GM23338 (cell line): ENCODE data around the gene SNTB2. TPM values are rescaled to one million over a fixed set of nuclear protein-coding genes. Genes with fewer than 3 reads are reported as not detected.

Experiments
- ATAC-seq: fragments of 200-7000 bp; cut with Tn5 transposase; 3 replicates; pipeline ENCODE4 v1.9.1; 2020
- DNase-seq: peaks from one replicate; pipeline ENCODE4 v3.0.0-alpha.2; 2015; ENCODE audit warnings: low spot score
- H2AFZ ChIP-seq: fragments of 200-600 bp; sonication (generic); 2 replicates; pipeline ENCODE4 v1.8.0; 2016; ENCODE audit warnings: antibody characterized with exemption, mild to moderate bottlenecking, moderate library complexity
- H3F3A ChIP-seq: fragments of 200-600 bp; sonication (generic); replicated peaks from 2 replicates; pipeline ENCODE4 v1.8.0; 2017; ENCODE audit warnings: antibody characterized with exemption, mixed run types, low read depth
- H3K27ac ChIP-seq: fragments of 200-600 bp; sonication (generic); 2 replicates; pipeline ENCODE4 v1.6.1; 2016; ENCODE audit warnings: low read depth
- H3K27me3 ChIP-seq: fragments of 200-600 bp; sonication (generic); 2 replicates; pipeline ENCODE4 v1.8.0; 2016; ENCODE audit warnings: mild to moderate bottlenecking, mixed run types, moderate library complexity; ENCODE audit not compliant: insufficient read depth
- H3K36me3 ChIP-seq: fragments of 200-600 bp; sonication (generic); 2 replicates; pipeline ENCODE4 v1.8.0; 2016; ENCODE audit warnings: mild to moderate bottlenecking; ENCODE audit not compliant: insufficient read depth
- H3K4me1 ChIP-seq: fragments of 200-600 bp; sonication (generic); 2 replicates; pipeline ENCODE4 v1.8.0; 2016; ENCODE audit warnings: mild to moderate bottlenecking, moderate library complexity; ENCODE audit not compliant: insufficient read depth
- H3K4me2 ChIP-seq: fragments of 200-600 bp; sonication (generic); 2 replicates; pipeline ENCODE4 v1.7.1; 2017; ENCODE audit warnings: mixed run types
- H3K4me3 ChIP-seq: fragments of 200-600 bp; sonication (generic); 2 replicates; pipeline ENCODE4 v1.6.1; 2016; ENCODE audit warnings: mixed run types
- H3K79me2 ChIP-seq: fragments of 200-600 bp; sonication (generic); replicated peaks from 2 replicates; pipeline ENCODE4 v1.8.0; 2017; ENCODE audit warnings: mild to moderate bottlenecking; ENCODE audit not compliant: insufficient read depth
- H3K9me2 ChIP-seq: fragments of 200-600 bp; sonication (generic); 2 replicates; pipeline ENCODE4 v1.8.0; 2017; ENCODE audit not compliant: insufficient read depth
- H4K20me1 ChIP-seq: fragments of 200-600 bp; sonication (generic); replicated peaks from 2 replicates; pipeline ENCODE4 v1.8.0; 2017; ENCODE audit warnings: mild to moderate bottlenecking; ENCODE audit not compliant: insufficient read depth
- H3K27ac Mint-ChIP-seq: 2 replicates; pipeline ENCODE4 v1.8.0; 2020; ENCODE audit warnings: inconsistent platforms, mild to moderate bottlenecking, moderate library complexity, mixed read lengths
- H3K27me3 Mint-ChIP-seq: 3 replicates; pipeline ENCODE4 v1.8.0; 2022; ENCODE audit warnings: low read depth, mild to moderate bottlenecking, moderate library complexity, mixed read lengths, inconsistent platforms; ENCODE audit not compliant: insufficient read depth, poor library complexity
- H3K36me3 Mint-ChIP-seq: 3 replicates; pipeline ENCODE4 v1.8.0; 2021; ENCODE audit warnings: low read depth, mild to moderate bottlenecking, inconsistent platforms, moderate library complexity, mixed read lengths
- H3K4me1 Mint-ChIP-seq: 3 replicates; pipeline ENCODE4 v1.8.0; 2020; ENCODE audit warnings: mild to moderate bottlenecking, inconsistent platforms, mixed read lengths
- H3K4me3 Mint-ChIP-seq: 3 replicates; pipeline ENCODE4 v1.8.0; 2021; ENCODE audit warnings: moderate library complexity, mild to moderate bottlenecking, inconsistent platforms, mixed read lengths
- H3K9me3 Mint-ChIP-seq: 3 replicates; pipeline ENCODE4 v1.8.0; 2020; ENCODE audit warnings: moderate library complexity, mild to moderate bottlenecking, inconsistent platforms, mixed read lengths
- CREB1 ChIP-seq: fragments of 250-450 bp; sonication (Bioruptor Pico); IDR thresholded peaks from 2 replicates; pipeline ENCODE4 v1.5.0; 2020; ENCODE audit warnings: low read depth, mild to moderate bottlenecking, moderate library complexity
- CTCF ChIP-seq, 2 experiments: fragments of 200-600 bp in 1 of 2; sonication (generic) in 1 of 2; conservative IDR thresholded peaks; 2 replicates each; pipeline versions ENCODE4 v1.5.1 to v1.6.1; 2016 to 2017; ENCODE audit warnings: antibody characterized with exemption in 2 of 2, low read depth in 2 of 2, mild to moderate bottlenecking in 2 of 2, moderate library complexity in 1 of 2
- ETS1 ChIP-seq: IDR thresholded peaks from 2 replicates; pipeline ENCODE4 v1.6.1; 2016; ENCODE audit warnings: antibody characterized with exemption
- EZH2 ChIP-seq: fragments of 200-600 bp; sonication (generic); IDR thresholded peaks from one replicate; pipeline ENCODE4 v1.8.0; 2017; ENCODE audit warnings: antibody characterized with exemption, mild to moderate bottlenecking, low read depth; ENCODE audit not compliant: unreplicated experiment
- JUNB ChIP-seq: IDR thresholded peaks from one replicate; pipeline ENCODE4 v1.6.1; 2016; ENCODE audit warnings: antibody characterized with exemption; ENCODE audit not compliant: unreplicated experiment
- REST ChIP-seq: IDR thresholded peaks from one replicate; pipeline ENCODE4 v1.6.1; 2018; ENCODE audit warnings: antibody characterized with exemption; ENCODE audit not compliant: unreplicated experiment
- ZNF114 ChIP-seq: fragments of 250-450 bp; sonication (Bioruptor Pico); IDR thresholded peaks from 2 replicates; pipeline ENCODE4 v1.5.0; 2020; ENCODE audit warnings: mild to moderate bottlenecking, moderate library complexity
- ZNF331 ChIP-seq: fragments of 250-450 bp; sonication (Bioruptor Pico); IDR thresholded peaks from 2 replicates; pipeline ENCODE4 v1.5.0; 2020; ENCODE audit warnings: low read depth, mild to moderate bottlenecking, moderate library complexity
- ZNF462 ChIP-seq: fragments of 250-450 bp; sonication (Bioruptor Pico); IDR thresholded peaks from 2 replicates; pipeline ENCODE4 v1.5.0; 2020; ENCODE audit warnings: mild to moderate bottlenecking, moderate library complexity
- polyA plus RNA-seq: library from polyadenylated mRNA; unstranded; fragments of >200 nt; fragmentation: Nextera tagmentation; extraction: Ambion mirVana; gene quantifications from 2 replicates; pipeline ENCODE4 v1.2.1, GENCODE V29; 2016
- total RNA-seq: library from RNA; depleted of rRNA; stranded (reverse); fragments of >200 nt; shearing (Covaris generic); gene quantifications from 2 replicates; pipeline ENCODE4 v1.2.3, GENCODE V29; 2014

SNTB2 gene
- total and polyA plus RNA-seq, 2 experiments from 2014 or later: 4.8 to 42.7 TPM

- H3K36me3 ChIP-seq: peaks cover 9% of the 10 kb centered on the region; the same call in 1 of the 2 replicates
- no peak overlapping the region for H3K27ac Mint-ChIP-seq
- H3K4me2 ChIP-seq: no peak overlapping the region
- H3K4me3 Mint-ChIP-seq: no peak overlapping the region
- no peaks in the 10 kb centered on the region for H3K79me2 ChIP-seq
- H3K4me1 ChIP-seq: no peaks in the 10 kb centered on the region
- H3K4me1 Mint-ChIP-seq: no peaks in the 10 kb centered on the region
- no peak overlapping the region for H3K27ac ChIP-seq
- no peak for TF ChIP-seq ETS1
- no peak for TF ChIP-seq ZNF331 (CRISPR knock-in tag)
- TF ChIP-seq ZNF114 (CRISPR knock-in tag): no peak
- no peak for TF ChIP-seq JUNB
- TF ChIP-seq REST: no peak
- no peak for TF ChIP-seq ZNF462 (CRISPR knock-in tag)
- no peak for TF ChIP-seq EZH2
- no peak for TF ChIP-seq CTCF (conservative IDR thresholded peaks at IDR 0.05; ENCODE audit: low read depth in 2 of 2)
- TF ChIP-seq CREB1: no peak
- ATAC-seq: no peak
- peaks cover 14% of the 10 kb centered on the region; the same call in 2 of the 3 replicates for H3K36me3 Mint-ChIP-seq
- no peaks in the 10 kb centered on the region for H3K9me2 ChIP-seq
- DNase-seq: no peak
- no peaks in the 10 kb centered on the region; the same call in 1 of the 2 replicates for H4K20me1 ChIP-seq
- no peak overlapping the region for H2AFZ ChIP-seq
- no peaks in the 10 kb centered on the region for H3K9me3 Mint-ChIP-seq
- H3K4me3 ChIP-seq: no peak overlapping the region
- no peaks in the 10 kb centered on the region for H3F3A ChIP-seq
- H3K27me3 ChIP-seq: no peaks in the 10 kb centered on the region
- peaks cover 5% of the 10 kb centered on the region for H3K27me3 Mint-ChIP-seq
Measured at GRCh38 chr16:69348222-69348621, 161.3 kb downstream of the SNTB2 start.
